Forelimb muscle (tissue), 1 donor: Measurements from ENCODE around the gene LRRC23. TPM values are rescaled to one million over a fixed set of nuclear protein-coding genes. Genes with fewer than 3 reads are reported as not detected.
"Not testable (repeated sequence)": the region's sequence is repeated elsewhere in the genome, so short reads cannot be mapped to it uniquely, and the experiment has no call there.

ENCODE experiments used
- DNase-seq: peaks from one replicate; pipeline ENCODE4 v3.0.0-alpha.2; 2013; ENCODE audit warnings: low read depth
- polyA plus RNA-seq: library from polyadenylated mRNA; unstranded; fragments of 120-200 nt; gene quantifications from one replicate; pipeline ENCODE4 v1.2.1, GENCODE V29; 2013; ENCODE audit not compliant: insufficient read length

The LRRC23 gene
- polyA plus RNA-seq, 1 donor = 10.5 TPM

- DNase-seq = no peak
These were observed 2.2 kb upstream of the LRRC23 start for GRCh38 chr12:6902448-6902847.

- DNase-seq = no peak
These were observed 900 bp upstream of the LRRC23 start for GRCh38 chr12:6903722-6904121.

DNA sequence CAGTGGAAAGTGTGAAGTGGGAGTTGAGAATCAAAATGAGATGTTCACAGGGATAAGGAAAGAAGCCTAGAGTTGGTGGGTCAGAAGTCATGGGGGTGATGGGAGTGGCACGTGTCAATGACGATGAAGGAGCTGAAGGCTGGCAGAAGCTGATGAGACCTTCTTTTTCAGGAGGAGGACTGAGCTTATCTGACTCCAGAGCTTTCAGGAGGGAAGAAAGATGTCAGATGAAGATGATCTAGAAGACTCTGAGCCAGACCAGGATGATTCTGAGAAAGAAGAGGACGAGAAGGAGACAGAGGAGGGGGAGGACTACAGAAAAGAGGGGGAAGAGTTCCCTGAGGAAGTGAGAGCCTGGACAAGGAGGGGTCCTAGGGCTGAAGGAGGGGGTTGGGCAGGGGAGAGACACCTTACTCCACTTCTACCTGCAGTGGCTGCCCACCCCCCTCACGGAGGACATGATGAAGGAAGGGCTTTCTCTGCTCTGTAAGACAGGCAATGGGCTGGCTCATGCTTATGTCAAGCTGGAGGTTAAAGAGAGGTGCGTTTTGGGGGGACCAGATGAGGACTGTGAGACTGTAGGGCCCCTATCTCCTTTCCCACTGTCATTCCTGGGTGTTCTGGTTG, 905 bp downstream of the LRRC23 start:
- DNase-seq = no peak

GRCh38 chr12:6908141-6908540, 3.5 kb downstream of the LRRC23 start:
- not testable (repeated sequence) for DNase-seq

DNA sequence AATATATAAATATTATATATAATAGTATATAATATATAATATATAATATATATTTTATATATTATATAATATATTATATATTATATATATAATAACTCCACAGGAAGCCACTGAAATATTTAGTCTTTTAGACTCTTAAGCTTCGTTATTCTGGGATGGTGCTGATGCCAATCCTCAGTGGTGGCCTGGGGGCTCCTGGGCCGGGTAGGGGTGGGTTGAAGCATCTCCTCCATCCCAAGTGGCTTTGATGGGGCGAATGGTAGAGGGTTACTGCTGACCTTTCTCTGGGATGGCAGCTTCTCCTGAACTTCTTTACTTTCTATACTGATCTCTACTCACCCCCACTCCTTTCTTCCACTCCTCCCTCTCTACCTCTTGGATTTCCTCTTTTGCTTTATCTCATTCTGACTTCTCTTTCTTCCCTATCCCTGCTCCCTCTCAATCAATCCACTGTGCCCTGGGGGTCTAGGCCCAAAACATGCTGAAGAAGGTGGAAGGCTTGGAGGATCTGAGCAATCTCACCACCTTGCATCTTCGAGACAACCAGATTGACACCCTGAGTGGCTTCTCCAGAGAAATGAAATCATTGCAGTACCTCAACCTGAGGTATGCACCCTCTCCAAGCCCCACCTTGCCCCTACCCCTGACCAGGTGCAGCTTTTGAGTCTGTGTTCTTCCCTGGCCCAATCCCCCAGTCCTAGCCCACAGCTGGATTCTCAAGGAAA, 5.0 kb downstream of the LRRC23 start:
- no peak for DNase-seq

- DNase-seq = no peak
These were observed 7.7 kb downstream of the LRRC23 start for GRCh38 chr12:6912164-6912935.

DNA sequence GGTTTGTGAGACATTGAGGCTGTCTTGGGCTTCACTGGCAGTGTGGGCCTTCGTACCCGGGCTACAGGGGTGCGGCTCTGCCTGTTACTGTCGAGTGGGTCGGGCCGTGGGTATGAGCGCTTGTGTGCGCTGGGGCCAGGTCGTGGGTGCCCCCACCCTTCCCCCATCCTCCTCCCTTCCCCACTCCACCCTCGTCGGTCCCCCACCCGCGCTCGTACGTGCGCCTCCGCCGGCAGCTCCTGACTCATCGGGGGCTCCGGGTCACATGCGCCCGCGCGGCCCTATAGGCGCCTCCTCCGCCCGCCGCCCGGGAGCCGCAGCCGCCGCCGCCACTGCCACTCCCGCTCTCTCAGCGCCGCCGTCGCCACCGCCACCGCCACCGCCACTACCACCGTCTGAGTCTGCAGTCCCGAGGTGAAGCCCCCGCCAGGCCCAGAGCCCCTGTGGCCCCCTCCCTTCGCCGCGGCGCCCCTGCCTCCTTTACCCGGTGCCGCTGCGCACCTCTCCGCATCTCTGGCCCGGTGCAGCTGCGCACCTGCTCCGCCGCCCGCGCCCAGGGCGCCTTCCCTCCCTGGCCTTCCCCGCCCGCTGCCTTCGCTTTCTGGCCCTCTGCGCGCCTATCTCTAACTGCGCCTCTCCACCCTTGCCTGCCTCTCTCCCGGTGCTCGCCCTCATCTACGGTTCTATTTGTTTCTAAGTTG, 9.8 kb downstream of the LRRC23 start, which contains the start of gene ENO2:
TSS of gene ENO2 (plus strand) at position 335 of the 701 bp plus-strand sequence. CDS start 1,253 bp downstream, outside the sequence.
- DNase-seq = no peak

- DNase-seq = no peak
These were observed 10.5 kb downstream of the LRRC23 start for GRCh38 chr12:6914947-6915788.

- DNase-seq = no peak
These were observed 11.2 kb downstream of the LRRC23 start for GRCh38 chr12:6915789-6916285.

GRCh38 chr12:6916426-6917200, 12.0 kb downstream of the LRRC23 start:
- DNase-seq = no peak

- no peak for DNase-seq
These were observed 13.0 kb downstream of the LRRC23 start for GRCh38 chr12:6917491-6918231.

- no peak for DNase-seq
These were observed 15.0 kb downstream of the LRRC23 start for GRCh38 chr12:6919588-6919987.

- no peak for DNase-seq
These were observed 16.9 kb downstream of the LRRC23 start for GRCh38 chr12:6921539-6921938.

- no peak for DNase-seq
These were observed 17.6 kb downstream of the LRRC23 start for GRCh38 chr12:6921996-6922946.

- no peak for DNase-seq
These were observed 18.5 kb downstream of the LRRC23 start for GRCh38 chr12:6923003-6923732.

DNA sequence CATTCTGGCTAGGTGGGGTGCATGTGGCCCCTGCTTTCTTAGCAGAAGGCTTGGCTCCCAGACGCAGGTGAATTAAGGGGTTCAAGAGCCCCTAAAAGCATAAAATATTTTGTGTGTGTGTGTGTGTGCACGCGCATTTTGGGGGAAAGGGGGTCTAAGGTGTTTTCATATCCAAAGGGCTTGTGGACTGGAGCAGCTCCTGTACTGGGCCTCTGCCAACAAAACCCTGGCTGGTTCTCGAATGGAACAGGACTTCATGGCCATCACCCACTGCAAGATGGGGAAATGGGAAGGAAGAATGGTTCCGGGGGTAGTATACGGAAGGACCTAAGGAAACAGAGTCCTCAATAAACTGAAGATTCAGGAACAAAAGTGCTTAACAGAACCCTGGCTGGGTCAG, 19.2 kb downstream of the LRRC23 start:
- DNase-seq = no peak

- no peak for DNase-seq
These were observed 20.6 kb downstream of the LRRC23 start for GRCh38 chr12:6925239-6925539.
